DOHH2 (cell line): Measurements from ENCODE around the gene NR5A2.

ENCODE experiments used
- H3F3A ChIP-seq: fragments of 200-600 bp; sonication (generic), shearing (Covaris generic); 2 replicates; pipeline ENCODE4 v1.6.0; 2016; ENCODE audit warnings: antibody characterized with exemption, mild to moderate bottlenecking; ENCODE audit not compliant: control insufficient read depth, insufficient read depth
- H3K27ac ChIP-seq: fragments of 200-600 bp; sonication (generic); 2 replicates; pipeline ENCODE4 v1.5.1; 2014; ENCODE audit warnings: low read depth, mild to moderate bottlenecking, low read length, moderate library complexity
- H3K27me3 ChIP-seq: fragments of 200-600 bp; sonication (generic); 2 replicates; pipeline ENCODE4 v1.6.1; 2014; ENCODE audit warnings: mild to moderate bottlenecking, low read length, mixed read lengths; ENCODE audit not compliant: control insufficient read depth
- H3K36me3 ChIP-seq: fragments of 200-600 bp; sonication (generic); 2 replicates; pipeline ENCODE4 v1.6.1; 2014; ENCODE audit warnings: mild to moderate bottlenecking, low read length, moderate library complexity, mixed read lengths; ENCODE audit not compliant: control insufficient read depth
- H3K4me1 ChIP-seq: fragments of 200-600 bp; sonication (generic); 2 replicates; pipeline ENCODE4 v1.6.1; 2014; ENCODE audit warnings: mild to moderate bottlenecking, low read length, mixed read lengths; ENCODE audit not compliant: control insufficient read depth
- H3K4me2 ChIP-seq: fragments of 200-600 bp; sonication (generic); 2 replicates; pipeline ENCODE4 v1.6.0; 2014; ENCODE audit warnings: mild to moderate bottlenecking, low read length, moderate library complexity
- H3K4me3 ChIP-seq: fragments of 200-600 bp; sonication (generic); 2 replicates; pipeline ENCODE4 v1.5.1; 2014; ENCODE audit warnings: mild to moderate bottlenecking, low read length, mixed read lengths
- H3K79me2 ChIP-seq: fragments of 200-600 bp; sonication (generic); 2 replicates; pipeline ENCODE4 v1.6.1; 2014; ENCODE audit warnings: mild to moderate bottlenecking, low read length, mixed read lengths; ENCODE audit not compliant: control insufficient read depth
- H3K9me2 ChIP-seq: fragments of 200-600 bp; sonication (generic); replicated peaks from 2 replicates; pipeline ENCODE4 v1.6.1; 2014; ENCODE audit warnings: mild to moderate bottlenecking, low read length, mixed read lengths; ENCODE audit not compliant: control insufficient read depth
- H3K9me3 ChIP-seq: fragments of 200-600 bp; sonication (generic); 2 replicates; pipeline ENCODE4 v1.6.1; 2014; ENCODE audit warnings: antibody characterized with exemption, low read length, mixed read lengths; ENCODE audit not compliant: control insufficient read depth, insufficient read depth
- H4K20me1 ChIP-seq: fragments of 200-600 bp; sonication (generic); 2 replicates; pipeline ENCODE4 v1.6.0; 2014; ENCODE audit warnings: low read depth, mild to moderate bottlenecking, antibody characterized with exemption, low read length, moderate library complexity; ENCODE audit not compliant: control insufficient read depth, insufficient read depth
- CTCF ChIP-seq: fragments of 200-600 bp; sonication (generic); IDR thresholded peaks from one replicate; pipeline ENCODE4 v1.5.1; 2014; ENCODE audit warnings: antibody characterized with exemption, mild to moderate bottlenecking, low read depth, low read length; ENCODE audit not compliant: poor library complexity, severe bottlenecking
- EZH2phosphoT487 ChIP-seq: fragments of 200-600 bp; sonication (generic); IDR thresholded peaks from 2 replicates; pipeline ENCODE4 v1.6.1; 2017; ENCODE audit warnings: borderline replicate concordance, mild to moderate bottlenecking, antibody characterized with exemption, low read length, moderate library complexity, mixed read lengths

NR5A2 gene

GRCh38 chr1:200221614-200222282 is 194.2 kb downstream of the NR5A2 start:
- Histone ChIP-seq H3K4me1 (peaks cover 8% of the 10 kb centered on the region), H4K20me1 (no peaks in the 10 kb centered on the region), H3K4me2 (no peak overlapping the region), H3K27ac (no peak overlapping the region), H3K4me3 (no peak overlapping the region), H3K79me2 (no peaks in the 10 kb centered on the region), H3K9me2 (no peaks in the 10 kb centered on the region), H3K9me3 (no peaks in the 10 kb centered on the region), H3K27me3 (peaks cover 3% of the 10 kb centered on the region; the same call in 1 of the 2 replicates), H3K36me3 (no peaks in the 10 kb centered on the region), H3F3A (no peaks in the 10 kb centered on the region)
- no peak for TF ChIP-seq CTCF
- no peak for TF ChIP-seq EZH2phosphoT487

GRCh38 chr1:200223207-200223606 is 195.7 kb downstream of the NR5A2 start:
- Histone ChIP-seq H3K9me3 (no peaks in the 10 kb centered on the region), H3K4me1 (peaks cover 8% of the 10 kb centered on the region), H3F3A (no peaks in the 10 kb centered on the region), H3K79me2 (no peaks in the 10 kb centered on the region), H3K4me2 (no peak overlapping the region), H3K27me3 (peaks cover 3% of the 10 kb centered on the region; the same call in 1 of the 2 replicates), H4K20me1 (no peaks in the 10 kb centered on the region), H3K9me2 (no peaks in the 10 kb centered on the region), H3K4me3 (no peak overlapping the region), H3K36me3 (no peaks in the 10 kb centered on the region), H3K27ac (no peak overlapping the region)
- no peak for TF ChIP-seq CTCF
- TF ChIP-seq EZH2phosphoT487, result no peak

GRCh38 chr1:200223613-200224012 is 196.1 kb downstream of the NR5A2 start:
- Histone ChIP-seq H3K4me2 (no peak overlapping the region), H3K79me2 (no peaks in the 10 kb centered on the region), H3K27ac (no peak overlapping the region), H3K36me3 (no peaks in the 10 kb centered on the region), H3K4me3 (no peak overlapping the region), H3K27me3 (peaks cover 3% of the 10 kb centered on the region; the same call in 1 of the 2 replicates), H4K20me1 (no peaks in the 10 kb centered on the region), H3F3A (no peaks in the 10 kb centered on the region), H3K9me2 (no peaks in the 10 kb centered on the region), H3K4me1 (peaks cover 8% of the 10 kb centered on the region), H3K9me3 (no peaks in the 10 kb centered on the region)
- no peak for TF ChIP-seq CTCF
- TF ChIP-seq EZH2phosphoT487, result no peak
